Measurements from ENCODE around the gene PLCD3. TPM values are rescaled to one million over a fixed set of nuclear protein-coding genes. Genes with fewer than 3 reads are reported as not detected.

PLCD3 gene
- total and polyA plus RNA-seq, 9 of the 15 experiments (the other 6 are each of a cell fraction or from before 2014, with no cell fraction given): 0.20 to 22.6 (median 7.5) TPM

GRCh38 chr17:45073414-45074070 lies 58.8 kb downstream of the PLCD3 start (continued):
- TF ChIP-seq ZSCAN32 (CRISPR knock-in tag; IDR thresholded peaks at IDR 0.05) (peak; percentile 76), EP400 (IDR thresholded peaks at IDR 0.05) (peak; percentile 56), SMAD4 (CRISPR knock-in tag; conservative IDR thresholded peaks at IDR 0.05) (peak; percentile 79; the same call in 1 of the 2 replicates), CEBPB (tag; IDR thresholded peaks at IDR 0.05) (peak; percentile 41; the same call in 1 of the 2 replicates), CXXC5 (CRISPR knock-in tag; IDR thresholded peaks at IDR 0.05) (peak; percentile 42; the same call in 1 of the 2 replicates), USF1 (CRISPR knock-in tag; IDR thresholded peaks at IDR 0.05) (no peak), ATF7 (IDR thresholded peaks at IDR 0.05) (peak; percentile 87), ARID1B (IDR thresholded peaks at IDR 0.05) (peak; percentile 12; the same call in 1 of the 2 replicates)
- TF ChIP-seq, protein P1, sequence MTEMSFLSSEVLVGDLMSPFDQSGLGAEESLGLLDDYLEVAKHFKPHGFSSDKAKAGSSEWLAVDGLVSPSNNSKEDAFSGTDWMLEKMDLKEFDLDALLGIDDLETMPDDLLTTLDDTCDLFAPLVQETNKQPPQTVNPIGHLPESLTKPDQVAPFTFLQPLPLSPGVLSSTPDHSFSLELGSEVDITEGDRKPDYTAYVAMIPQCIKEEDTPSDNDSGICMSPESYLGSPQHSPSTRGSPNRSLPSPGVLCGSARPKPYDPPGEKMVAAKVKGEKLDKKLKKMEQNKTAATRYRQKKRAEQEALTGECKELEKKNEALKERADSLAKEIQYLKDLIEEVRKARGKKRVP (CRISPR knock-in tag; IDR thresholded peaks at IDR 0.05): peak; percentile 88
- TF ChIP-seq, protein P2, sequence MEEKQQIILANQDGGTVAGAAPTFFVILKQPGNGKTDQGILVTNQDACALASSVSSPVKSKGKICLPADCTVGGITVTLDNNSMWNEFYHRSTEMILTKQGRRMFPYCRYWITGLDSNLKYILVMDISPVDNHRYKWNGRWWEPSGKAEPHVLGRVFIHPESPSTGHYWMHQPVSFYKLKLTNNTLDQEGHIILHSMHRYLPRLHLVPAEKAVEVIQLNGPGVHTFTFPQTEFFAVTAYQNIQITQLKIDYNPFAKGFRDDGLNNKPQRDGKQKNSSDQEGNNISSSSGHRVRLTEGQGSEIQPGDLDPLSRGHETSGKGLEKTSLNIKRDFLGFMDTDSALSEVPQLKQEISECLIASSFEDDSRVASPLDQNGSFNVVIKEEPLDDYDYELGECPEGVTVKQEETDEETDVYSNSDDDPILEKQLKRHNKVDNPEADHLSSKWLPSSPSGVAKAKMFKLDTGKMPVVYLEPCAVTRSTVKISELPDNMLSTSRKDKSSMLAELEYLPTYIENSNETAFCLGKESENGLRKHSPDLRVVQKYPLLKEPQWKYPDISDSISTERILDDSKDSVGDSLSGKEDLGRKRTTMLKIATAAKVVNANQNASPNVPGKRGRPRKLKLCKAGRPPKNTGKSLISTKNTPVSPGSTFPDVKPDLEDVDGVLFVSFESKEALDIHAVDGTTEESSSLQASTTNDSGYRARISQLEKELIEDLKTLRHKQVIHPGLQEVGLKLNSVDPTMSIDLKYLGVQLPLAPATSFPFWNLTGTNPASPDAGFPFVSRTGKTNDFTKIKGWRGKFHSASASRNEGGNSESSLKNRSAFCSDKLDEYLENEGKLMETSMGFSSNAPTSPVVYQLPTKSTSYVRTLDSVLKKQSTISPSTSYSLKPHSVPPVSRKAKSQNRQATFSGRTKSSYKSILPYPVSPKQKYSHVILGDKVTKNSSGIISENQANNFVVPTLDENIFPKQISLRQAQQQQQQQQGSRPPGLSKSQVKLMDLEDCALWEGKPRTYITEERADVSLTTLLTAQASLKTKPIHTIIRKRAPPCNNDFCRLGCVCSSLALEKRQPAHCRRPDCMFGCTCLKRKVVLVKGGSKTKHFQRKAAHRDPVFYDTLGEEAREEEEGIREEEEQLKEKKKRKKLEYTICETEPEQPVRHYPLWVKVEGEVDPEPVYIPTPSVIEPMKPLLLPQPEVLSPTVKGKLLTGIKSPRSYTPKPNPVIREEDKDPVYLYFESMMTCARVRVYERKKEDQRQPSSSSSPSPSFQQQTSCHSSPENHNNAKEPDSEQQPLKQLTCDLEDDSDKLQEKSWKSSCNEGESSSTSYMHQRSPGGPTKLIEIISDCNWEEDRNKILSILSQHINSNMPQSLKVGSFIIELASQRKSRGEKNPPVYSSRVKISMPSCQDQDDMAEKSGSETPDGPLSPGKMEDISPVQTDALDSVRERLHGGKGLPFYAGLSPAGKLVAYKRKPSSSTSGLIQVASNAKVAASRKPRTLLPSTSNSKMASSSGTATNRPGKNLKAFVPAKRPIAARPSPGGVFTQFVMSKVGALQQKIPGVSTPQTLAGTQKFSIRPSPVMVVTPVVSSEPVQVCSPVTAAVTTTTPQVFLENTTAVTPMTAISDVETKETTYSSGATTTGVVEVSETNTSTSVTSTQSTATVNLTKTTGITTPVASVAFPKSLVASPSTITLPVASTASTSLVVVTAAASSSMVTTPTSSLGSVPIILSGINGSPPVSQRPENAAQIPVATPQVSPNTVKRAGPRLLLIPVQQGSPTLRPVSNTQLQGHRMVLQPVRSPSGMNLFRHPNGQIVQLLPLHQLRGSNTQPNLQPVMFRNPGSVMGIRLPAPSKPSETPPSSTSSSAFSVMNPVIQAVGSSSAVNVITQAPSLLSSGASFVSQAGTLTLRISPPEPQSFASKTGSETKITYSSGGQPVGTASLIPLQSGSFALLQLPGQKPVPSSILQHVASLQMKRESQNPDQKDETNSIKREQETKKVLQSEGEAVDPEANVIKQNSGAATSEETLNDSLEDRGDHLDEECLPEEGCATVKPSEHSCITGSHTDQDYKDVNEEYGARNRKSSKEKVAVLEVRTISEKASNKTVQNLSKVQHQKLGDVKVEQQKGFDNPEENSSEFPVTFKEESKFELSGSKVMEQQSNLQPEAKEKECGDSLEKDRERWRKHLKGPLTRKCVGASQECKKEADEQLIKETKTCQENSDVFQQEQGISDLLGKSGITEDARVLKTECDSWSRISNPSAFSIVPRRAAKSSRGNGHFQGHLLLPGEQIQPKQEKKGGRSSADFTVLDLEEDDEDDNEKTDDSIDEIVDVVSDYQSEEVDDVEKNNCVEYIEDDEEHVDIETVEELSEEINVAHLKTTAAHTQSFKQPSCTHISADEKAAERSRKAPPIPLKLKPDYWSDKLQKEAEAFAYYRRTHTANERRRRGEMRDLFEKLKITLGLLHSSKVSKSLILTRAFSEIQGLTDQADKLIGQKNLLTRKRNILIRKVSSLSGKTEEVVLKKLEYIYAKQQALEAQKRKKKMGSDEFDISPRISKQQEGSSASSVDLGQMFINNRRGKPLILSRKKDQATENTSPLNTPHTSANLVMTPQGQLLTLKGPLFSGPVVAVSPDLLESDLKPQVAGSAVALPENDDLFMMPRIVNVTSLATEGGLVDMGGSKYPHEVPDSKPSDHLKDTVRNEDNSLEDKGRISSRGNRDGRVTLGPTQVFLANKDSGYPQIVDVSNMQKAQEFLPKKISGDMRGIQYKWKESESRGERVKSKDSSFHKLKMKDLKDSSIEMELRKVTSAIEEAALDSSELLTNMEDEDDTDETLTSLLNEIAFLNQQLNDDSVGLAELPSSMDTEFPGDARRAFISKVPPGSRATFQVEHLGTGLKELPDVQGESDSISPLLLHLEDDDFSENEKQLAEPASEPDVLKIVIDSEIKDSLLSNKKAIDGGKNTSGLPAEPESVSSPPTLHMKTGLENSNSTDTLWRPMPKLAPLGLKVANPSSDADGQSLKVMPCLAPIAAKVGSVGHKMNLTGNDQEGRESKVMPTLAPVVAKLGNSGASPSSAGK (IDR thresholded peaks at IDR 0.05): peak; percentile 23; the same call in 1 of the 2 replicates
- TF ChIP-seq, protein P3, sequence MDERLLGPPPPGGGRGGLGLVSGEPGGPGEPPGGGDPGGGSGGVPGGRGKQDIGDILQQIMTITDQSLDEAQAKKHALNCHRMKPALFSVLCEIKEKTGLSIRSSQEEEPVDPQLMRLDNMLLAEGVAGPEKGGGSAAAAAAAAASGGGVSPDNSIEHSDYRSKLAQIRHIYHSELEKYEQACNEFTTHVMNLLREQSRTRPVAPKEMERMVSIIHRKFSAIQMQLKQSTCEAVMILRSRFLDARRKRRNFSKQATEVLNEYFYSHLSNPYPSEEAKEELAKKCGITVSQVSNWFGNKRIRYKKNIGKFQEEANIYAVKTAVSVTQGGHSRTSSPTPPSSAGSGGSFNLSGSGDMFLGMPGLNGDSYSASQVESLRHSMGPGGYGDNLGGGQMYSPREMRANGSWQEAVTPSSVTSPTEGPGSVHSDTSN (CRISPR knock-in tag; IDR thresholded peaks at IDR 0.05; ENCODE audit: low read depth): no peak
- TF ChIP-seq, protein P3 (tag; conservative IDR thresholded peaks at IDR 0.05; ENCODE audit: low read depth): no peak

Data from K562 (cell line).